ENCODE results near the gene MOB2.

- TF ChIP-seq ATF3 (IDR thresholded peaks at IDR 0.05): no peak
- no peak for TF ChIP-seq REST (IDR thresholded peaks at IDR 0.05)
- no peak for TF ChIP-seq JUND (IDR thresholded peaks at IDR 0.05)
- TF ChIP-seq SP1 (IDR thresholded peaks at IDR 0.05): no peak
- no peak for TF ChIP-seq CTCF (IDR thresholded peaks at IDR 0.05; ENCODE audit: low read depth, low read length, missing input control)
- TF ChIP-seq ZBTB33 (IDR thresholded peaks at IDR 0.05): no peak
- no peak for TF ChIP-seq RXRA (IDR thresholded peaks at IDR 0.05)
- TF ChIP-seq MAX (IDR thresholded peaks at IDR 0.05): no peak
Measured at GRCh38 chr11:1487851-1488574, 1.4 kb upstream of the MOB2 start.

Data from liver (tissue), 3 donors.